Activated CD8-positive, alpha-beta memory T cell treated with anti-CD3 and anti-CD28 coated beads, Interleukin-2, amount 50 U/mL, for 48 hours (primary cell): ENCODE results near the gene GPBAR1.

Experiments
- DNase-seq: peaks from one replicate; pipeline ENCODE4 v3.0.0-alpha.2; 2020

The GPBAR1 gene

GRCh38 chr2:218244665-218245064, 16.1 kb upstream of the GPBAR1 start:
- DNase-seq: no peak

GRCh38 chr2:218245214-218245613, 15.6 kb upstream of the GPBAR1 start:
- DNase-seq: peak; percentile 51

GRCh38 chr2:218249691-218250090, 11.1 kb upstream of the GPBAR1 start:
- no peak for DNase-seq

DNA sequence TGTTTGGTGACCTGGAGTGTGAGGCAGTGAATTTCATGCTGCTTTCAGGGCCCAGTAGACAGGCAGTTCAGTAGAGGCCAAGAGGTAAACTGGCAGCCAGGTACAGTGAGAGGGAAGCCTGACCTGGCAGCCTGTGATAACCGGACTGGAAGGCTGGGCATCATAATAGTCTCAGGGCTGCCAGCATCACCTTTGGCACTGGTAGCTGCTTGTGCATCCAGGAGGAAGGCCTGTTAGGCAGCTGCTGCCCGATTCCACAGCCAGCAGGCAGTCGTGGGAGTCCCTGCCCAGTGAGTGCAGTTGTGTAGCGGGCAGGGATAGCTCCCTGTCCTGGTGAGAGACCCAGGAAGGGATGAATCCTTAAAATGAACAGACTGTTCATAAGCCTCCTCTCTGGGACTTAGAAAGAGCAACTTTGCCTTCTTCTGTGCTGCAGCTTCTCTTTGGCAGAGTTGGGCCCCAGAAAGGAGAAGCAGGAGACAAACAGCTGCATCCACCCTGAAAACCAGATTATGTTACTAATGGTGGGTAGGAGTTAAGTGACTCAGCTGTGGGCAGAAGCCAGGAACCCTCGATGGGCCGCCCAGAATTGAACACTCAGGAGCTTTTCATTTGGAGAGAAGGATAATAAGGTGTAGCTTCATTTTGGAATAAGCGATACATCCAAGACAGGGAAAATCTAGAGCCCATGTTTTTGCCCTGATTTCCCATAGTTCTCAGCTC, 8.1 kb upstream of the GPBAR1 start:
- DNase-seq: no peak

- DNase-seq: no peak
These were observed 7.6 kb upstream of the GPBAR1 start for GRCh38 chr2:218253232-218253625.

GRCh38 chr2:218255446-218255845, 5.4 kb upstream of the GPBAR1 start:
- DNase-seq: no peak

GRCh38 chr2:218256612-218257350, 4.0 kb upstream of the GPBAR1 start:
- no peak for DNase-seq

DNA sequence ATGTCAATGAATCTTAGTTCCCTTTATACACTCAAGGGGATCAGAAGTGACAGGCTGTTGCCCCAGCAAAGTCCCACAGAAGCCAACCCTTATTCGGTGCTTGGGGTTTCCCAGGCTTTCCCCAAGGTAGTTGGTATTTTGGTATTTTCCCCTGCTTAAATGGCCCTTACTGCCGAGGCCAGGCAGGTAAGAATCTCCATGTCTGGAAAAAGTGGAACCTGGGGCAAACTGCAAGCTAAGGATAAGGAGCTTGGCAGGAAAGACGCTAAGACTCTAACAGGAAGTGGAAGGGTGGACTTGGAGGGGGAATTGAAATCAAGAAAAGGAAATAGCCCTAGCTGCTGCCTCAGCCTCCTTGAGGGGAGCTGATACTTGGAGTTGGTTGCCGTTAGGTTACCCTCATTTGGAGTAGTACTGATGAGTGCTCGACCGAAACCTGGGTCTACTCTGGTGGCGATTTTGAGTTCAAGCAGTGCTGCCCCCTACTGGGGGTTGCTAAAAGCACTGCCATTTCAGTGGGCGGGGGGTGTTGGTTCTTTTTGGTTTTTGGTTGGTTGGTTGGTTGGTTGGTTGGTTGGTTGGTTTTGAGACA, 3.3 kb upstream of the GPBAR1 start:
- DNase-seq: peak; percentile 88

DNA sequence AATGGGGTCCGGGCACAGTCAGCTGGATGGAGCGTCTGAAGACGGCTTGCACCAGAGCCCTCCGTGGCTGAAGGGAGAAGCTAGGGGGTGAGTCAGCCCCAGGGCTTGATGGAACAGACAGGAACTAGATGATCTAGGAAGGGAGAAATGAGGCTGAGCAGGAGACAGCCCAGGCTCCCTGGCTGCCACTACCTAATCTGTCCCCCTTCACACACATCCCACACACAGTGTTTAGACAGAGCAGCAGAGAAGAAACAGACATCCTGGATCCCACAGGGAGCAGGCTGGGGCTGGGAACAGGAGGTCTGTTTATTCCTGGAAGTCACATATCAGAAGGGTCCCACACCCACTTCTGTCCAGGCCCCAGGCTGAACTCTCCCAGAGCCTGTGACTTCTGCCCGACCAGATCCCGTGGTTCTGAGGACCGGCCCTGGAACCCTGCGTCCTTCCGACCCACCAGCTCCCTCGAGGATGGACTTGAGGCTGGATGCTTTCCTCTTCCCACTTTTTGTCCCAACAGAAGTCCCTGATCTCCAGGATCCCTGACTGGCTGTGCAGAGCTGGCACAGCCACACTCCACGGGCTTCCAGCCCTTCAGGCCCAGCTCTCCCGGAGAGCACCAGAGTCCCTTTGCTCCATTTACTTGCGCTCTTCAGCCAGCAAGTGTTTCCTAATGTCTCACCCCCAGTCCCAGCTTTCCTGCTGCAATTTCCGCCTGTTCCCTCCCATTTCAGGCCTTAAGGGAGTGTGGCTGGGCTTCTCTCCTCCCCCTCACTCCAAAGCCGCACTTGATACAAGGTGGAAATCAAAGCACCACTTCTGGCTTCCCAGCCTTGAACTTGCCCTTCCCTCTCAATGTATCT, 1.5 kb upstream of the GPBAR1 start:
- no peak for DNase-seq

- no peak for DNase-seq
These were observed 649 bp upstream of the GPBAR1 start for GRCh38 chr2:218260166-218260565.

GRCh38 chr2:218261423-218262236, 815 bp downstream of the GPBAR1 start:
- no peak for DNase-seq

GRCh38 chr2:218262237-218262600, 1.4 kb downstream of the GPBAR1 start:
- DNase-seq: no peak

DNA sequence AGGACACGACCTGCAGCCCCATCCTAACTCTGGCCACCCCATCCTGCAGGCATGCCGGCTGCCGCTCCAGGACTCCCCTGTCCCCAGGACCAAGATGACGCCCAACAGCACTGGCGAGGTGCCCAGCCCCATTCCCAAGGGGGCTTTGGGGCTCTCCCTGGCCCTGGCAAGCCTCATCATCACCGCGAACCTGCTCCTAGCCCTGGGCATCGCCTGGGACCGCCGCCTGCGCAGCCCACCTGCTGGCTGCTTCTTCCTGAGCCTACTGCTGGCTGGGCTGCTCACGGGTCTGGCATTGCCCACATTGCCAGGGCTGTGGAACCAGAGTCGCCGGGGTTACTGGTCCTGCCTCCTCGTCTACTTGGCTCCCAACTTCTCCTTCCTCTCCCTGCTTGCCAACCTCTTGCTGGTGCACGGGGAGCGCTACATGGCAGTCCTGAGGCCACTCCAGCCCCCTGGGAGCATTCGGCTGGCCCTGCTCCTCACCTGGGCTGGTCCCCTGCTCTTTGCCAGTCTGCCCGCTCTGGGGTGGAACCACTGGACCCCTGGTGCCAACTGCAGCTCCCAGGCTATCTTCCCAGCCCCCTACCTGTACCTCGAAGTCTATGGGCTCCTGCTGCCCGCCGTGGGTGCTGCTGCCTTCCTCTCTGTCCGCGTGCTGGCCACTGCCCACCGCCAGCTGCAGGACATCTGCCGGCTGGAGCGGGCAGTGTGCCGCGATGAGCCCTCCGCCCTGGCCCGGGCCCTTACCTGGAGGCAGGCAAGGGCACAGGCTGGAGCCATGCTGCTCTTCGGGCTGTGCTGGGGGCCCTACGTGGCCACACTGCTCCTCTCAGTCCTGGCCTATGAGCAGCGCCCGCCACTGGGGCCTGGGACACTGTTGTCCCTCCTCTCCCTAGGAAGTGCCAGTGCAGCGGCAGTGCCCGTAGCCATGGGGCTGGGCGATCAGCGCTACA, 2.1 kb downstream of the GPBAR1 start:
- DNase-seq: no peak

DNA sequence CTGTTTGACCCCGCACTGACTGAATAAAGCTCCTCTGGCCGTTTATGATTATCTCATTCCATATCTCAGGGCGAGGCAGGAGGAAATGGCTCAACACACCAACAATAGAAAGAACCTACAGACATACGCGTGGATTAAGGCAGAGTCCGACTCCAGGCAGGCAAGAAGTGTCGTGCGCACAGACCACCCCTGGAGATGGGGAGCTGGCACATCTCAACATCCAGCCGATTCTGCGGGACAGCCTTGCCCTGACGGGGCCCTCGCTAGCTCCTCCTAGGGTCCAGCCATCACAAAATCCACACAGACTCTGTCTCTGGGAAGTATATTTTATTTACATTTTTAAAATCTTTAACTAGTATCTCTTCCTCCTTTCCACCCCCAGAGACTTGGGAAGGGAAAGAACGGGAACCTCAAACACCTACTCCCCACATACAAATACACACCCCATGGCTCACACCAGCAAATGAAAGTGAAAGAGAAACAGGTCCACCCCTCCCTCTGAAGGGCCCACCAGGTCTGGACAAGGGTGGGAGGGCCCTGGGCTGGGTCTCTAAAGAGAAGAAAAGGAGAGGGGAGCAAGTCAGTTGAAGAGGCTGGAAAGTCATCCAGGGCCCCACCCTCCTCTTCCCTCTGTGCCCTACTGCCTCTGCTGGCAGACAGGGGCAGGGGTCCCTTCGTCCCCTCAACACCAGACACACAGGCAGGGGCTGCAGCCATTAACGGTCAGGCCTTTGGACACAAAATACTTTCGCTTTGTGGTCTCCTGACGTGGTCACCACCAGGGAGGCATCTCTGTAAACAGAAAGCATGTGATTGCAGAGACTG, 3.2 kb downstream of the GPBAR1 start:
- DNase-seq: no peak

GRCh38 chr2:218264773-218265561, 4.2 kb downstream of the GPBAR1 start:
- no peak for DNase-seq

DNA sequence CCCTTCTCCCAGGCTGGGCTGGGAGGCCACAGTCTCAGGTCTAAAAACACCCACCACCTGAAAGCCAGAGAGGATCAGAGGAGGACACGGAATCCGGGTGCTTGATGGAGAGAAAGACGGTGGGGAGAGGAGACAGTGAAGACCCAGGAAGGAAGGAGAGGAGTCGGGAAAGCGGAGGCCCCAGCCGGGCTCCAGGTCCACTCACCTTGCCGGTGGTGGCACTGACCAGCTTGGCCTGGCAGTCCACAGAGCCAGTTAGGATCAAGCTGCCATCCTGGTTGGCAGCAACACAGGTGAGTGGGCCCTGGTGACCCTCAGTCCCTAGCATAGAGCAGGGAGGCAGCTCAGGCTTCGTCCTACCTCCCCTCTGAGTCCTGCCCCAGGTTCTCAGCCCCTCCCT, 4.8 kb downstream of the GPBAR1 start:
- no peak for DNase-seq

DNA sequence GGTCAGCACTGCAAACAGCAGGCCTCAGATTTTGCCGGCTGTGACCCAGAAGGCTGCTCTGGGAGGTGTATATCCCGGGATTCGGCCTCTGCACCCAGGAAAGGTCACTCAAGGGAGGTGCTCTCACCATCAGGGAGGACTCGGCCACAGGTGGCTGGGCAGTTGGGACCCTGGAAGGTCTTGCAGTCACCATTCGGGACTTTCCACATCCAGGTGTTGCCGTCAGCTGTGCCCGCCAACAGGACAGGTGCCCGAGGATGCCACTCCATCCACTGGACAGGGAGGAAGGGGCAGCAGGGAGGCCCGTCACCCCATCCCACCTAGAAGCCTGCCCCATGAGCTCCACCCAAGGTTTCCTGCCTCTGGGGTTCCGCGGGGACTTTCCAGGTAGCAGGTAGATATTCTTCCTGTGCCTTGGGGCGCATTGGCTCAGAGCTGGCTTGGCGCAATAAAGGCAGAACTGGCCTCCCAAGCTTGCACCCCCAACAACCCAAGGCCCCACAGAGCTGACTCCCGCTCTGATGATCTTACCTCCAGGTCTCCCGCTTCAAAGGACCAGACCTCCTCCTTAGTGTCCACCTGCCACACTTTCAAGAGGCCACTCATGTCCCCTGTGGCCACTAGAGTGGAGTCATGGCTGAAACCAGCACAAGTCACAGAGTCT, 5.6 kb downstream of the GPBAR1 start:
- no peak for DNase-seq

DNA sequence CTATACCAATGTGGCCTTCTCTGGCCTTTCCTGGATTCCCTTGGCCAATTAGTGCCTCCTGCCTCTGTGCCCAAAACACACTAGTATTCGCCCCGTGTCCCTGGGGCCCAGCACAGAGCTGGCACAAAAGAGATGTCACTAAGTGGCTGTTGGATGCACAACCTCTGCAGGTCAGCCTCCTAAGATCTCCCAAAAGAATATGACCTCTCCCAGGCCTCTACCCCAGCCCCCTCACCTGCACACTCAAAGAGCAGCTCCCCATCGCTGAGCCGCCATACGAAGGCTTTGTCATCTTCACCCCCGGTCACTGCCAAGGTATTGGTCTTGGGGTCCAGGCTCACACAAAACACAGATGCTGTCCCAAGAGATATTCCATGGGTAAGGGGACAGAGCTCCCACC, 6.4 kb downstream of the GPBAR1 start:
- DNase-seq: no peak
